ENCODE data around the gene GNB1L.

GNB1L gene

DNA sequence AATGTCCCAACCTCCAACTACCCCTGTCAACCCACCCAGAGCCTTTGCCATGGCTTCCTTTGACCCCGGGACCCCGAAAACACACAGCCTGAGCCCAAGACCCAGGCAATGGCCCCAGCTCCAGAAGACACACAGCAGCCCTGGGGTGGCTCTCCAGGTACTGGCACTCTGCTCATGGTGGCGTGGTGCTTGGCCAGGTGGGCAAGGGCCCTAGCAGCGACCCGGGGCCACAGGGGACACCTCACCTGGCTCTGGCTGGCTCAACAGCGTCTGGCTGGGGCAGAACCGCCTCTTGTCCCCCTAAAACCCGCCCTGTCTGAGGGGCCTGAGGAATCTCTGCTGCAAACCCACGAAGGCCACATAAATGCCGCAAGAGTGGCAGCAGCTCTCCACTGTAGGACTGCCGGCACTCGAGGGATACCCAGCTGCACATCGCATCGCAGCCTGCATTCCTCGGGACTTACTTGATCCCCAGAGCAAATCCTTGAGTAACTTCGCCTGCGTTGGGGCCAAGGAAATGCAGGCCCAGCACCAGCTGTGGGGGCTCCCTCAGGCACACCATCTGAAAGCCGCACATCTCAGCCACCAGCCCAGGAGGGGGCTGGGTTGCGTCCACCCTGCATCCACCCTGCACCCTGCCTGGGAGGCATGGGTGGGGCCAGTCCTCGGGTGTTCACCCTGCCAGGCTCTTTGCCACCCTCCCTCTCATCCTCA is 23.1 kb upstream of the GNB1L start:
- Histone ChIP-seq H3K27me3 (ENCODE audit: insufficient read depth, insufficient read length) (no peaks in the 10 kb centered on the region), H3K4me1 (ENCODE audit: insufficient read depth, insufficient read length) (peaks cover 34% of the 10 kb centered on the region), H3K9me3 (ENCODE audit: insufficient read depth, low read length) (no peaks in the 10 kb centered on the region), H3K36me3 (ENCODE audit: insufficient read depth, insufficient read length, low read length) (peaks cover 46% of the 10 kb centered on the region), H3K9ac (ENCODE audit: insufficient read length, low read depth) (peak overlapping the region; percentile 32), H3K4me3 (ENCODE audit: insufficient read length, low read depth) (no peak overlapping the region)
- DNase-seq (ENCODE audit: low read depth, low spot score) = no peak
- TF ChIP-seq ZNF274 (IDR thresholded peaks at IDR 0.05; ENCODE audit: low read depth, low read length) = no peak
- TF ChIP-seq YY1 (IDR thresholded peaks at IDR 0.05; ENCODE audit: insufficient read depth, insufficient read length) = no peak
- TF ChIP-seq SUZ12 (IDR thresholded peaks at IDR 0.05; ENCODE audit: extremely low read depth, insufficient read depth, insufficient read length) = no peak

DNA sequence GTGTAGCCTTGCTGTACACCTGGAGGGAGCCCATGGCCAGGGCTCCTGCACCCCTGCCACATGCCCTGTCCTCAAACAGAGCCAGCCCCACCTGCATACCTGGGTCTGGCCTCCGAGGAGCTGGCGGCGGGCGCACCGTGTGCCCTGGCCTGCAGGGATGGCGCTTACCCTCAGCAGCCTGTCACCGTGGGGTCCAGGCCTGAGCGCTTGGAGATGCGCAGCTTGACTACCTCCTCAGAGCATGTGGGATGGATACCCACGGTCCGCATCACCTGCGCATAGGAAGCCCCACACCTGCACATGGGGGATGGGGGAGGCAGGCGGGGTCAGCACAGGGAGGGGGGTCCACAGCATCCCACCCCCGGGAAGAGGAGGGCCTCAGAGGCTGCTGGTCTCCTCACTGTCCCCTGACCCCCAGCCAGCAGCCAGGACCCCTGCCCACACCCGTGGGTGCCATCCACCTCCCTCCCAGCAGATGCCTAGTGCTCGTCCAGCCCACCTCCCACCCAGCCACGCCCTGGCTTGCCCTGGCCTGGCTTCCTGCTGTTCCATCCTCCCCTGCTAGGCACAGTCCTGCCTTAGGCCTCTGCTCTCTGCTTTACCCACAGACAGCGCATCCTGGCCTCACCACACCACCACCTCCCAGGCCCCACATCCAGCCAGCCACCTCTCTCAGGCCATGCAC is 22.4 kb upstream of the GNB1L start:
- Histone ChIP-seq H3K4me3 (ENCODE audit: insufficient read length, low read depth) (no peak overlapping the region), H3K36me3 (ENCODE audit: insufficient read depth, insufficient read length, low read length) (peaks cover 45% of the 10 kb centered on the region), H3K9ac (ENCODE audit: insufficient read length, low read depth) (peak overlapping the region; percentile 32), H3K9me3 (ENCODE audit: insufficient read depth, low read length) (no peaks in the 10 kb centered on the region), H3K27me3 (ENCODE audit: insufficient read depth, insufficient read length) (no peaks in the 10 kb centered on the region), H3K4me1 (ENCODE audit: insufficient read depth, insufficient read length) (peaks cover 28% of the 10 kb centered on the region)
- no peak for DNase-seq (ENCODE audit: low read depth, low spot score)
- no peak for TF ChIP-seq YY1 (IDR thresholded peaks at IDR 0.05; ENCODE audit: insufficient read depth, insufficient read length)
- no peak for TF ChIP-seq SUZ12 (IDR thresholded peaks at IDR 0.05; ENCODE audit: extremely low read depth, insufficient read depth, insufficient read length)
- no peak for TF ChIP-seq ZNF274 (IDR thresholded peaks at IDR 0.05; ENCODE audit: low read depth, low read length)

DNA sequence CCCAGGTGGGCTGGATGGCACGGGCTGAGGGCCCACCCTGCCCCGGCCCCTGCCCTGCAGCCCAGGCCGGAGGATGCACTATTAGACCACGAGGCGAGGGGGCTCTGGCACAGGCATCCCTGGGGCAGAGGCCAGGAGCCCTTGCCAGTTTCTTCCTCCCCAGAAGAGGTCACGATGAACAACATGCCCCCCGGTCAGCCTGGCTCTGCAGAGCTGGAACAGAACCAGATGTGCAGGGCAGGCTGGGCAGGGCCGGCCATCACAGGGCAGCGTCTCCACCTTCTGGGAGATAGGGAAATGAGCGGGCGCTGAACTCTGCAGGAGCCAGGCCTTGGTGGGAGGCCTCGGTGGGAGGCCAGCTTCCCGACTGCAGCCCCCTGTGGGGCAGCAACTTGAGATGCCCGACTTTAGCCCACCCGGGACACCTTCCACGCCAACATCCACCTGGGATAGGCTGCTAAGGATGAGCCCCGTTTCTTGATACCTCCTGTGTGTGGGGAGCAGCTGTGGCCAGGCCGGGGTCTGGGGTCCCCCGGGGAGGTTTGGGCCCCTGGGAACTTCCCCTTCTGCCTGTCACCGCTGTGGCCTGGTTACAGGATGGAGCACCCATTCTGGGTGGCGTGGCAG is 21.8 kb upstream of the GNB1L start:
- no peak for TF ChIP-seq YY1 (IDR thresholded peaks at IDR 0.05; ENCODE audit: insufficient read depth, insufficient read length)
- no peak for TF ChIP-seq SUZ12 (IDR thresholded peaks at IDR 0.05; ENCODE audit: extremely low read depth, insufficient read depth, insufficient read length)
- TF ChIP-seq ZNF274 (IDR thresholded peaks at IDR 0.05; ENCODE audit: low read depth, low read length) = no peak
- H3K27me3 ChIP-seq (ENCODE audit: insufficient read depth, insufficient read length) = no peaks in the 10 kb centered on the region
- no peaks in the 10 kb centered on the region for H3K9me3 ChIP-seq (ENCODE audit: insufficient read depth, low read length)
- peak overlapping the region; percentile 21 for H3K9ac ChIP-seq (ENCODE audit: insufficient read length, low read depth)
- peaks cover 22% of the 10 kb centered on the region for H3K4me1 ChIP-seq (ENCODE audit: insufficient read depth, insufficient read length)
- no peak for DNase-seq (ENCODE audit: low read depth, low spot score)
- no peak overlapping the region for H3K4me3 ChIP-seq (ENCODE audit: insufficient read length, low read depth)
- peaks cover 45% of the 10 kb centered on the region for H3K36me3 ChIP-seq (ENCODE audit: insufficient read depth, insufficient read length, low read length)

- peaks cover 19% of the 10 kb centered on the region for H3K4me1 ChIP-seq (ENCODE audit: insufficient read depth, insufficient read length)
- no peak overlapping the region for H3K4me3 ChIP-seq (ENCODE audit: insufficient read length, low read depth)
- H3K9ac ChIP-seq (ENCODE audit: insufficient read length, low read depth) = no peak overlapping the region
- H3K9me3 ChIP-seq (ENCODE audit: insufficient read depth, low read length) = no peaks in the 10 kb centered on the region
- no peak for DNase-seq (ENCODE audit: low read depth, low spot score)
- no peak for TF ChIP-seq SUZ12 (IDR thresholded peaks at IDR 0.05; ENCODE audit: extremely low read depth, insufficient read depth, insufficient read length)
- no peak for TF ChIP-seq ZNF274 (IDR thresholded peaks at IDR 0.05; ENCODE audit: low read depth, low read length)
- TF ChIP-seq YY1 (IDR thresholded peaks at IDR 0.05; ENCODE audit: insufficient read depth, insufficient read length) = no peak
- H3K36me3 ChIP-seq (ENCODE audit: insufficient read depth, insufficient read length, low read length) = peaks cover 45% of the 10 kb centered on the region
- H3K27me3 ChIP-seq (ENCODE audit: insufficient read depth, insufficient read length) = no peaks in the 10 kb centered on the region
Measured at GRCh38 chr22:19875531-19876313, 21.0 kb upstream of the GNB1L start.

GRCh38 chr22:19875061-19875530 is 20.4 kb upstream of the GNB1L start:
- Histone ChIP-seq H3K4me1 (ENCODE audit: insufficient read depth, insufficient read length) (peaks cover 15% of the 10 kb centered on the region), H3K9ac (ENCODE audit: insufficient read length, low read depth) (no peak overlapping the region), H3K27me3 (ENCODE audit: insufficient read depth, insufficient read length) (no peaks in the 10 kb centered on the region), H3K9me3 (ENCODE audit: insufficient read depth, low read length) (no peaks in the 10 kb centered on the region), H3K36me3 (ENCODE audit: insufficient read depth, insufficient read length, low read length) (peaks cover 43% of the 10 kb centered on the region), H3K4me3 (ENCODE audit: insufficient read length, low read depth) (no peak overlapping the region)
- DNase-seq (ENCODE audit: low read depth, low spot score) = no peak
- TF ChIP-seq ZNF274 (IDR thresholded peaks at IDR 0.05; ENCODE audit: low read depth, low read length) (no peak), YY1 (IDR thresholded peaks at IDR 0.05; ENCODE audit: insufficient read depth, insufficient read length) (no peak), SUZ12 (IDR thresholded peaks at IDR 0.05; ENCODE audit: extremely low read depth, insufficient read depth, insufficient read length) (no peak)

- TF ChIP-seq ZNF274 (IDR thresholded peaks at IDR 0.05; ENCODE audit: low read depth, low read length) (no peak), SUZ12 (IDR thresholded peaks at IDR 0.05; ENCODE audit: extremely low read depth, insufficient read depth, insufficient read length) (no peak), YY1 (IDR thresholded peaks at IDR 0.05; ENCODE audit: insufficient read depth, insufficient read length) (no peak)
- no peak overlapping the region for H3K9ac ChIP-seq (ENCODE audit: insufficient read length, low read depth)
- no peak for DNase-seq (ENCODE audit: low read depth, low spot score)
- H3K27me3 ChIP-seq (ENCODE audit: insufficient read depth, insufficient read length) = no peaks in the 10 kb centered on the region
- H3K4me1 ChIP-seq (ENCODE audit: insufficient read depth, insufficient read length) = peaks cover 9% of the 10 kb centered on the region
- H3K9me3 ChIP-seq (ENCODE audit: insufficient read depth, low read length) = no peaks in the 10 kb centered on the region
- H3K36me3 ChIP-seq (ENCODE audit: insufficient read depth, insufficient read length, low read length) = peaks cover 38% of the 10 kb centered on the region
- no peak overlapping the region for H3K4me3 ChIP-seq (ENCODE audit: insufficient read length, low read depth)
Measured at GRCh38 chr22:19874307-19875060, 19.8 kb upstream of the GNB1L start.

Measured in NT2/D1 (cell line).